Measurements from ENCODE around the gene GDPD3. TPM values are rescaled to one million over a fixed set of nuclear protein-coding genes. Genes with fewer than 3 reads are reported as not detected.

The GDPD3 gene
- total and polyA plus RNA-seq, 2 of the 13 experiments (the other 11 are each of a cell fraction or from before 2014, with no cell fraction given) = 18.7 to 20.6 TPM

GRCh38 chr16:30112197-30113030, 923 bp downstream of the GDPD3 start (continued):
- TF ChIP-seq ZNF770 (CRISPR knock-in tag; IDR thresholded peaks at IDR 0.05) = peak; percentile 74
- peak; percentile 50 for TF ChIP-seq PATZ1 (CRISPR knock-in tag; IDR thresholded peaks at IDR 0.05)
- TF ChIP-seq ZNF335 (CRISPR knock-in tag; IDR thresholded peaks at IDR 0.05) = 0 out of 2 replicates have a peak, but pooled peaks have one; percentile 0
- TF ChIP-seq KAT2B (IDR thresholded peaks at IDR 0.05; ENCODE audit: borderline replicate concordance, low read depth, low read length) = no peak
- TF ChIP-seq ZNF772 (CRISPR knock-in tag; IDR thresholded peaks at IDR 0.05) = no peak; the same call in 1 of the 2 replicates
- TF ChIP-seq MED1 (CRISPR knock-in tag; IDR thresholded peaks at IDR 0.05) = peak; percentile 71
- TF ChIP-seq TBX2 (CRISPR knock-in tag; IDR thresholded peaks at IDR 0.05; ENCODE audit: borderline replicate concordance) = peak; percentile 59; the same call in 1 of the 2 replicates
- peak; percentile 74 for TF ChIP-seq HNRNPL (IDR thresholded peaks at IDR 0.05; ENCODE audit: low read depth, low read length)
- no peak for TF ChIP-seq NCOA1 (CRISPR knock-in tag; IDR thresholded peaks at IDR 0.05)
- TF ChIP-seq HNRNPLL (IDR thresholded peaks at IDR 0.05; ENCODE audit: low read depth, low read length, poor library complexity, severe bottlenecking) = peak; percentile 8
- 0 out of 2 replicates have a peak, but pooled peaks have one; percentile 43 for TF ChIP-seq NFKBIZ (CRISPR knock-in tag; IDR thresholded peaks at IDR 0.05)
- peak; percentile 16; the same call in 1 of the 2 replicates for TF ChIP-seq CBFB (CRISPR knock-in tag; IDR thresholded peaks at IDR 0.05)
- TF ChIP-seq BRF2 (CRISPR knock-in tag; IDR thresholded peaks at IDR 0.05) = peak; percentile 83; the same call in 1 of the 2 replicates
- TF ChIP-seq ZNF879 (CRISPR knock-in tag; IDR thresholded peaks at IDR 0.05) = no peak
- no peak for TF ChIP-seq ZNF382 (CRISPR knock-in tag; IDR thresholded peaks at IDR 0.05; ENCODE audit: borderline replicate concordance)
- peak; percentile 20; the same call in 1 of the 2 replicates for TF ChIP-seq KMT2A (CRISPR knock-in tag; IDR thresholded peaks at IDR 0.05)
- TF ChIP-seq ZSCAN21 (CRISPR knock-in tag; IDR thresholded peaks at IDR 0.05; ENCODE audit: borderline replicate concordance) = peak; percentile 70
- peak; percentile 65; the same call in 1 of the 2 replicates for TF ChIP-seq ZNF451 (CRISPR knock-in tag; IDR thresholded peaks at IDR 0.05)
- TF ChIP-seq PHF20 (CRISPR knock-in tag; IDR thresholded peaks at IDR 0.05) = peak; percentile 83
- no peak for TF ChIP-seq JUNB (CRISPR knock-in tag; IDR thresholded peaks at IDR 0.05; ENCODE audit: borderline replicate concordance)
- TF ChIP-seq CREM (IDR thresholded peaks at IDR 0.05) = no peak; the same call in 1 of the 2 replicates
- no peak for TF ChIP-seq CREM (CRISPR knock-in tag; IDR thresholded peaks at IDR 0.05)
- no peak for TF ChIP-seq ATF7 (IDR thresholded peaks at IDR 0.05)
- peak; percentile 69; the same call in 1 of the 2 replicates for TF ChIP-seq ATF7 (CRISPR knock-in tag; IDR thresholded peaks at IDR 0.05)
- TF ChIP-seq ZSCAN22 (CRISPR knock-in tag; IDR thresholded peaks at IDR 0.05) = peak; percentile 61; the same call in 1 of the 2 replicates
- no peak for TF ChIP-seq ELF4 (CRISPR knock-in tag; IDR thresholded peaks at IDR 0.05; ENCODE audit: borderline replicate concordance)

Data from HepG2 (cell line).